MCF 10A (cell line): ENCODE data around the gene PGAM1. TPM values are rescaled to one million over a fixed set of nuclear protein-coding genes. Genes with fewer than 3 reads are reported as not detected.
"Not testable (repeated sequence)": the region's sequence is repeated elsewhere in the genome, so short reads cannot be mapped to it uniquely, and the experiment has no call there.

Experiments
- BruUV-seq: library from RNA; stranded (reverse); fragments of 400-500 nt; replicated peaks from 2 replicates; lab custom pipeline; 2021; lab: Mats Ljungman, UMichigan
- CTCF ChIA-PET: fragments of 300-600 bp; sonication (Branson Sonifier 250); formaldehyde crosslinking; extraction: SDS; loops from one replicate; lab custom pipeline; 2021; ENCODE audit warnings: antibody characterized with exemption, inconsistent platforms; lab: Yijun Ruan, JAX
- POLR2A ChIA-PET: fragments of 300-600, 350-650 bp; sonication (Branson Sonifier 250); formaldehyde crosslinking; extraction: SDS; loops from one replicate; lab custom pipeline; 2020; ENCODE audit warnings: antibody characterized with exemption, inconsistent platforms; lab: Yijun Ruan, JAX
- DNase-seq: peaks from one replicate; pipeline ENCODE4 v3.0.0-alpha.2; 2018; ENCODE audit not compliant: unreplicated experiment
- H3K27ac Mint-ChIP-seq: one replicate; pipeline ENCODE4 v1.8.0; 2022; ENCODE audit warnings: mild to moderate bottlenecking, low read depth, mixed read lengths; ENCODE audit not compliant: unreplicated experiment
- H3K27me3 Mint-ChIP-seq: one replicate; pipeline ENCODE4 v1.8.0; 2022; ENCODE audit warnings: mixed read lengths; ENCODE audit not compliant: insufficient read depth, unreplicated experiment
- H3K36me3 Mint-ChIP-seq: one replicate; pipeline ENCODE4 v1.8.0; 2022; ENCODE audit warnings: mild to moderate bottlenecking, moderate library complexity, mixed read lengths; ENCODE audit not compliant: insufficient read depth, unreplicated experiment
- H3K4me1 Mint-ChIP-seq: one replicate; pipeline ENCODE4 v1.8.0; 2022; ENCODE audit warnings: mixed read lengths; ENCODE audit not compliant: insufficient read depth, unreplicated experiment
- H3K4me3 Mint-ChIP-seq: one replicate; pipeline ENCODE4 v1.8.0; 2022; ENCODE audit warnings: mild to moderate bottlenecking, moderate library complexity, mixed read lengths; ENCODE audit not compliant: unreplicated experiment
- H3K9me3 Mint-ChIP-seq: one replicate; pipeline ENCODE4 v1.8.0; 2022; ENCODE audit warnings: mixed read lengths; ENCODE audit not compliant: unreplicated experiment
- CTCF ChIP-seq: fragments of 200-600 bp; IDR thresholded peaks from one replicate; pipeline ENCODE4 v1.8.0; 2022; ENCODE audit warnings: antibody characterized with exemption, mild to moderate bottlenecking; ENCODE audit not compliant: unreplicated experiment
- intact Hi-C: fragments of 100-400 bp; cut with micrococcal nuclease; formaldehyde crosslinking; loops from 2 replicates; pipeline ENCODE4 v1.14.1; 2022
- total RNA-seq: library from RNA; stranded (reverse); gene quantifications from 2 replicates; pipeline ENCODE4 v1.2.3, GENCODE V29; 2022

PGAM1 gene
- total RNA-seq, 1 experiment from 2014 or later, result 235 TPM

- DNase-seq, result peak; percentile 84
- Mint-ChIP-seq H3K4me3 (peak overlapping the region; percentile 13), H3K27me3 (no peaks in the 10 kb centered on the region), H3K9me3 (no peaks in the 10 kb centered on the region), H3K4me1 (peaks cover 8% of the 10 kb centered on the region), H3K27ac (peak overlapping the region; percentile 92), H3K36me3 (no peaks in the 10 kb centered on the region)
- no peak for TF ChIP-seq CTCF
- ChIA-PET POLR2A (interaction anchor here (0.6 to 5.0 kb wide), 12 partner anchors 9 to 302 kb away, joined by 3 to 46 read pairs (median 4); partner anchors contain the start of genes ANKRD2, AVPI1 and RRP12), CTCF (interaction anchor here (0.7 to 3.0 kb wide), 7 partner anchors 10 to 134 kb away, joined by 3 to 16 read pairs (median 4); partner anchors contain the start of gene RRP12)
- BruUV-seq, result no TSS peak
- intact Hi-C loops, result no loop called here
These were observed 13.1 kb upstream of the PGAM1 start for GRCh38 chr10:97412891-97413304.

GRCh38 chr10:97416565-97416964, 9.4 kb upstream of the PGAM1 start:
- no peak for DNase-seq
- H3K27ac Mint-ChIP-seq, result no peak overlapping the region
- H3K36me3 Mint-ChIP-seq, result no peaks in the 10 kb centered on the region
- intact Hi-C loops, result no loop called here
- CTCF ChIA-PET, result no interaction called here
- H3K4me1 Mint-ChIP-seq, result peaks cover 8% of the 10 kb centered on the region
- no peaks in the 10 kb centered on the region for H3K9me3 Mint-ChIP-seq
- no TSS peak for BruUV-seq
- TF ChIP-seq CTCF, result no peak
- POLR2A ChIA-PET, result no interaction called here
- H3K4me3 Mint-ChIP-seq, result no peak overlapping the region
- H3K27me3 Mint-ChIP-seq, result no peaks in the 10 kb centered on the region

GRCh38 chr10:97423757-97424098, 2.3 kb upstream of the PGAM1 start:
- H3K27me3 Mint-ChIP-seq, H3K36me3 Mint-ChIP-seq, DNase-seq, H3K9me3 Mint-ChIP-seq, H3K4me3 Mint-ChIP-seq, BruUV-seq, intact Hi-C loops, H3K27ac Mint-ChIP-seq: not testable (repeated sequence)
- H3K4me1 Mint-ChIP-seq, result peaks cover 12% of the 10 kb centered on the region
- ChIA-PET POLR2A (interaction anchor here (0.6 to 3.4 kb wide), 7 partner anchors 10 to 110 kb away, joined by 3 to 13 read pairs (median 4); partner anchors contain the start of genes FRAT1 and RRP12), CTCF (interaction anchor here (0.7 to 2.0 kb wide), 6 partner anchors 11 to 42 kb away, joined by 3 to 9 read pairs (median 4); no protein-coding TSS in a partner anchor)

- H3K4me3 Mint-ChIP-seq, result peak overlapping the region; percentile 77
- no peaks in the 10 kb centered on the region for H3K9me3 Mint-ChIP-seq
- peaks cover 12% of the 10 kb centered on the region for H3K4me1 Mint-ChIP-seq
- POLR2A ChIA-PET, result interaction anchor here (0.6 to 4.1 kb wide), 16 partner anchors 14 to 237 kb away, joined by 3 to 34 read pairs (median 4); partner anchors contain the start of genes ANKRD2, ARHGAP19, EXOSC1 and FRAT1
- no TSS peak for BruUV-seq
- DNase-seq, result no peak
- H3K36me3 Mint-ChIP-seq, result peaks cover 39% of the 10 kb centered on the region
- intact Hi-C loops, result no loop called here
- TF ChIP-seq CTCF, result no peak
- H3K27ac Mint-ChIP-seq, result peak overlapping the region; percentile 80
- no peaks in the 10 kb centered on the region for H3K27me3 Mint-ChIP-seq
- CTCF ChIA-PET, result interaction anchor here (0.5 to 1.2 kb wide), 8 partner anchors 10 to 131 kb away, joined by 3 to 7 read pairs (median 4); no protein-coding TSS in a partner anchor
These were observed 982 bp downstream of the PGAM1 start for GRCh38 chr10:97426776-97427570.
